Hepatocyte (in vitro differentiated cells): ENCODE results near the gene THSD7B. TPM values are rescaled to one million over a fixed set of nuclear protein-coding genes. Genes with fewer than 3 reads are reported as not detected.

Experiments used
- polyA plus RNA-seq: library from polyadenylated mRNA; unstranded; fragments of >200 nt; fragmentation: Nextera tagmentation; extraction: Ambion mirVana; gene quantifications from 2 replicates; pipeline ENCODE4 v1.2.1, GENCODE V29; 2016
- small RNA-seq: library from RNA; depleted of rRNA; stranded (forward); fragments of <200 nt; gene quantifications from one replicate; pipeline ENCODE3, GENCODE V24; 2014
- total RNA-seq: library from RNA; depleted of rRNA; stranded (reverse); fragments of >200 nt; gene quantifications from 2 replicates; pipeline ENCODE4 v1.2.3, GENCODE V29; 2014

THSD7B gene
- total and polyA plus RNA-seq, 2 experiments from 2014 or later: 0.48 to 5.7 TPM

Small RNA genes lying within 50 kb of the gene (small RNA-seq; reads per million reads assigned to genes)
- gene RF00019 (not detected), gene RNA5SP105 (not detected)
